Right ventricle myocardium superior (tissue), 1 donor: ENCODE results near the gene NOP14. TPM values are rescaled to one million over a fixed set of nuclear protein-coding genes. Genes with fewer than 3 reads are reported as not detected.

Source experiments
- ATAC-seq: fragments of 200-7000 bp; cut with Tn5 transposase; one replicate; pipeline ENCODE4 v1.9.1; 2020; ENCODE audit warnings: mild to moderate bottlenecking; ENCODE audit not compliant: poor library complexity
- DNase-seq: peaks from one replicate; pipeline ENCODE4 v3.0.0-alpha.2; 2020
- intact Hi-C: fragments of 100-400 bp; cut with DNase I; formaldehyde crosslinking; loops from one replicate; pipeline ENCODE4 v1.11.2; 2022
- total RNA-seq: library from RNA; stranded (reverse); fragmentation: NEBNext Ultra II Directional; extraction: Animal tissue kit (Norgen Biotek cat#: 25700); gene quantifications from one replicate; pipeline ENCODE4 v1.2.1, GENCODE V29; 2021
- donor health status: DM: no; HTN: yes; CAD: no; lungs with severe emphysema.

NOP14 gene
- total RNA-seq, 1 donor from 2014 or later: 20.7 TPM

DNA sequence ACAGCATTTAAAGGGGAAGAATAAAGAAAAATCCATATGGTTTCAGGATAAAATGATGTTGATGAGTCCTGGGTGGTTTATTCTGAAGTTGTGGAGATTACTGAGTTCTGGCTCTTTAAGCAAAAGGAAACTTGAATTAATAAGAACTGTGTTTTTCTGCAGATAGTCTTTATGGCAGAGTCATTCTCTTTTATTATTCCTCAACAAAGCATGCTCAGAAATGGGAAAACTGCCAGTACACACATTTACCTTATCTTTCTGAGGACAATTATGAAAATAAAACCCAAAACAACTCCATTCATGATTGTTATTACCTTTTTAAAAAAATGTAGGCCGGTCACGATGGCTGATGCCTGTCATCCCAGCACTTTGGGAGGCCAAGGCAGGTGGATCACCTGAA lies 61.1 kb downstream of the NOP14 start:
- ATAC-seq (no peak), DNase-seq (no peak)
- intact Hi-C loops: no loop called here

DNA sequence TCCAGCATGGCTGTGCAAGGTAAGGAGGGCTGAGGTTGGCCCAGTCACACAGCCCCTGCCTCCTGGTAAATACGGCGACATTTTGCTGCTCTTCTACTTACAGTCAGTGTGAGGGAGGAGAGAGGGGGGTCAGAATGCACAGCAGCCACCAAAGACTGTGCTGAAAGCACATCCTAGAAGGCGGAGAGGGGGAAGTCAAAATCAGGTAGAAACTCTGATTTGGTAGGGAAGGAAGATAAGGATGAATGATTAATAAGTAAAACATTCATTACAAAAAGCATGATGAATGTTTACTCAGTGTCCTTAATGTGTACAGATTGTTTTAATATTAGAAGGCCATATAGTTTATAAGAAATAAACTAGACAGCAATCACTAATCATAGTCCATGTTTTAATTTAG lies 62.0 kb downstream of the NOP14 start:
- no peak for DNase-seq
- intact Hi-C loops: no loop called here
- ATAC-seq: no peak

DNA sequence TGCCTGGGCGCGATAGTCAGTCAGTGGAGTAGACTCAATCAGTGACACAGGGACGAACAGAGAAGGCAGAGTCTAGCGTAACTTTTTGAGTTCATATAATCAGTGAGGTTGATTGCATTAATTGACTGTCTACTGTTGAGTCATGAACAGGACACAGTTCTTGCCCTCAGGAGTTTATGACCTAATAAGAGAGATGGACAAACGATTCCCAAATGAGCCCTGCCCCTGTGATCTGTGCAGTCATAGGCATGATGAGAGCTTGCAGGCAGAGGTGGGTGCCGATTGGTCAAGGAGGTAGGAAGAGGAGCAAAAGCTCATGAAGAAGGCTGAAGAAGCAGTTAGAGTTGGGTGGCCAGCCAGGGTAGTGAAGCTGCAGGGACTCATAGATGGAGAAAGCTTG lies 62.5 kb downstream of the NOP14 start:
- ATAC-seq: no peak
- no peak for DNase-seq
- intact Hi-C loops: no loop called here

DNA sequence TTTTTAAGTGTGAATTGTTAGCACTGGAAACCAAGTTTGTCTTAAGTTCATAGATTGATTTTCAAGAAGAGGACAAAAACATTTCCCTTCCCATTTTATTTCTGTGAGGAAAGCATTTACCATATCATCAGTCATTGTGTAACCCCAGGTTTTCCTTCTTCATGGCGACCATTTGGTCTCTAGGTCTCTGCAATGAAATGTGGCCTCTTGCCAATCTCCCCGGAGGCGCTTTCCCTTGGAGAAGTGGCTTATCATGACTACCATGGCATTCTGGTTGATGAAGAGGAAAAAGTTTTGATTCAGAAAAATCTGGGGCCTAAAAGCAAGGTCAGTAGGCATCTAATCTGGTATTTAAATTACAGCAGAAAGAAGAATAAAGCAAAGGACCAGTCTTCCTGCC lies 65.2 kb downstream of the NOP14 start:
- intact Hi-C loops: no loop called here
- ATAC-seq (no peak), DNase-seq (no peak)

DNA sequence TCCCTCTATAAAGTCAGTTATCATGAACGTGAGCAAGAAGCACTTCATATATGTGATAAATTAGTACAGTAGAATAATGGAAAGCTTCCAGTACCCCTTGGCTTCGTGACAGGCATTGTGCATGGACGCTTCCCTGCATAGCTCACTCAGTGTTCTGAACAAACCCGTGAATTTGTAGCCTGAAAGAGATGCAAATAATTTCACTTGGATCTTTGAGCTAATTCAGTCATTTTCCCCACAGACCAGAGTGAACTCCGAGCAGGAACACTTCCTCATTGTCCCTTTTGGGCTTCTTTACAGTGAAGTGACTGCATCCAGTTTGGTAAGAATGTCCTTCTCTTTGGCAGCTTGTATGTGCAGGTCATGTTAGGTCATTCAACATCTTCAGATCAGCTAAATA lies 69.4 kb downstream of the NOP14 start:
- DNase-seq: no peak
- peak; percentile 79 for ATAC-seq

DNA sequence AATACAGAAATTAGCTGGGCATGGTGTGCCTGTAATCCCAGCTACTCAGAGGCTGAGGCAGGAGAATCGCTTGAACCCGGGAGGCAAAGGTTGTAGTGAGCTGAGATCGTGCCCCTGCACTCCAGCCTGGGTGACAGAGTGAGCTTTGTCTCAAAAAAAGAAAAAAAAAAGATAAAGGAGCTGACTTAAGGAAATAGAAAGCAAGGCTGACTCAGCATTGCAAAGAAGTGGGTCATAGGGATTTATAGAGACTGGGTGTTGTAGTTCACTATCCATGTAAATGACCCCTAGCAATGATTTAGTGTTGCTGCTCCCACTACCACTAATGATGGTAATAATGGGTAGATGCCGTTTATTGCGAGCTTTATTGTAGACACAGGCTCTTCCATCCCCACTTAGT lies 71.9 kb downstream of the NOP14 start:
- intact Hi-C loops: no loop called here
- ATAC-seq (no peak), DNase-seq (no peak)

More for the DNA sequence above, 69.4 kb downstream of the NOP14 start:
- intact Hi-C loops: no loop called here

DNA sequence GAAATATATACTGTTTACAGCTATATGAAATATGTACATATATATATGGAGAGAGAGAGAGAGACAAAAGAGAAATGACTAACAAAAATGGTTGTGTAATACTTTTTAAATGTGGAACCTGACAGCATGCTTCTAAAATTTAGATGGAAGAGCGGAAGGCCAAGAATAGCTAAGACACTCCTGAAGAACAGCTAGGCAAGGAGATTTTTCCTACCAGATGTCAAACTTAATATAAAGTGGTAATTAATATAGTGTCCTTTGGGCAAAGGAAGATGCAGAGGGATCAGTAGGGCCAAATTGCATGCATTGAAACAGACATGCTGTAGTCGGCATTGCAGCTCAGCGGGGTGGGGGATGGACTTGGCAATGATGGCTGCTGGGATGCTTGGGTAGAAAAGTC lies 74.3 kb downstream of the NOP14 start:
- DNase-seq: no peak
- ATAC-seq: no peak
- intact Hi-C loops: no loop called here

Other genes starting within 250 kb of the NOP14 start
- 25.9 TPM for gene TNIP2, start 207.1 kb downstream of the NOP14 start, total RNA-seq
- 24.9 TPM for gene SH3BP2, start 170.3 kb downstream of the NOP14 start, total RNA-seq
- 217 TPM for gene ADD1, start 119.6 kb downstream of the NOP14 start, total RNA-seq
- 8.8 TPM for gene GRK4, start 165 bp upstream of the NOP14 start, total RNA-seq
- gene HTT-AS, start 111.1 kb upstream of the NOP14 start, total RNA-seq: not detected
- 23.9 TPM for gene HTT, start 111.3 kb upstream of the NOP14 start, total RNA-seq